IMR-90 (cell line): Measurements from ENCODE around the gene KANSL1L. TPM values are rescaled to one million over a fixed set of nuclear protein-coding genes. Genes with fewer than 3 reads are reported as not detected.

Experiments used
- ATAC-seq: fragments of 200-7000 bp; cut with Tn5 transposase; 2 replicates; pipeline ENCODE4 v1.9.1; 2020; ENCODE audit warnings: low read depth, mild to moderate bottlenecking, moderate library complexity
- BruUV-seq: library from RNA; stranded (reverse); fragments of 400-500 nt; replicated peaks from 2 replicates; lab custom pipeline; 2021; lab: Mats Ljungman, UMichigan
- CTCF ChIA-PET: fragments of 300-600 bp; formaldehyde crosslinking; extraction: SDS; loops from one replicate; lab custom pipeline; 2021; ENCODE audit warnings: antibody characterized with exemption; lab: Yijun Ruan, JAX
- POLR2A ChIA-PET: fragments of 300-600 bp; sonication (Branson Sonifier 250); formaldehyde crosslinking; loops from one replicate; lab custom pipeline; 2022; ENCODE audit warnings: antibody characterized with exemption; ENCODE audit not compliant: unreplicated experiment; lab: Charles Lee
- DNase-seq: peaks from one replicate; pipeline ENCODE4 v3.0.0; 2013
- H2AFZ ChIP-seq: replicated peaks from 2 replicates; pipeline ENCODE3; 2013; ENCODE audit warnings: low read length, mild to moderate bottlenecking; ENCODE audit not compliant: poor library complexity
- H2AK5ac ChIP-seq: 2 replicates; pipeline ENCODE4 v1.6.1; 2013; ENCODE audit warnings: low read depth, low read length, inconsistent platforms
- H2AK9ac ChIP-seq: replicated peaks from 2 replicates; pipeline ENCODE3; 2013; ENCODE audit warnings: mild to moderate bottlenecking, low read depth, low read length, moderate library complexity; ENCODE audit not compliant: poor library complexity
- H2BK120ac ChIP-seq: 2 replicates; pipeline ENCODE4 v1.6.1; 2013; ENCODE audit warnings: low read depth, low read length, inconsistent platforms
- H2BK15ac ChIP-seq: 3 replicates; pipeline ENCODE4 v1.6.1; 2013; ENCODE audit warnings: low read depth, low read length, inconsistent platforms
- H2BK20ac ChIP-seq: 2 replicates; pipeline ENCODE4 v1.6.1; 2013; ENCODE audit warnings: low read depth, mild to moderate bottlenecking, inconsistent platforms, low read length, moderate library complexity
- H2BK5ac ChIP-seq: 2 replicates; pipeline ENCODE4 v1.6.1; 2013; ENCODE audit warnings: mild to moderate bottlenecking, low read depth, low read length, inconsistent platforms; ENCODE audit not compliant: poor library complexity, severe bottlenecking
- H3K14ac ChIP-seq: replicated peaks from 2 replicates; pipeline ENCODE4 v1.6.1; 2013; ENCODE audit warnings: low read depth, low read length, inconsistent platforms
- H3K18ac ChIP-seq: 2 replicates; pipeline ENCODE4 v1.6.1; 2013; ENCODE audit warnings: low read depth, low read length, control low read depth
- H3K23ac ChIP-seq: 2 replicates; pipeline ENCODE4 v1.6.1; 2013; ENCODE audit warnings: low read depth, low read length, inconsistent platforms
- H3K27ac ChIP-seq: 2 replicates; pipeline ENCODE4 v1.5.1; 2013; ENCODE audit warnings: mild to moderate bottlenecking, control low read depth, low read length; ENCODE audit not compliant: insufficient read depth
- H3K27me3 ChIP-seq: 2 replicates; pipeline ENCODE4 v1.6.1; 2013; ENCODE audit warnings: low read length; ENCODE audit not compliant: control insufficient read depth, insufficient read depth
- H3K36me3 ChIP-seq: 2 replicates; pipeline ENCODE4 v1.6.1; 2013; ENCODE audit warnings: low read length, mixed read lengths; ENCODE audit not compliant: control insufficient read depth, insufficient read depth
- H3K4ac ChIP-seq: 2 replicates; pipeline ENCODE4 v1.6.1; 2013; ENCODE audit warnings: low read depth, low read length, inconsistent platforms
- H3K4me1 ChIP-seq: 2 replicates; pipeline ENCODE4 v1.6.1; 2013; ENCODE audit warnings: low read length, mixed read lengths; ENCODE audit not compliant: control insufficient read depth, insufficient read depth
- H3K4me2 ChIP-seq: 2 replicates; pipeline ENCODE4 v1.6.1; 2013; ENCODE audit warnings: low read depth, mild to moderate bottlenecking, control low read depth, low read length, moderate library complexity
- H3K4me3 ChIP-seq: 2 replicates; pipeline ENCODE4 v1.5.1; 2013; ENCODE audit warnings: low read depth, mild to moderate bottlenecking, control low read depth, low read length, moderate library complexity; ENCODE audit not compliant: insufficient read depth
- H3K56ac ChIP-seq: 2 replicates; pipeline ENCODE4 v1.6.1; 2013; ENCODE audit warnings: low read length, inconsistent platforms; ENCODE audit not compliant: insufficient read depth; ENCODE audit errors: extremely low read depth
- H3K79me1 ChIP-seq, 2 experiments: 2 replicates each; pipeline ENCODE4 v1.6.1; 2013; ENCODE audit warnings: low read length in 2 of 2, inconsistent platforms in 1 of 2, low read depth in 1 of 2
- H3K9ac ChIP-seq: 2 replicates; pipeline ENCODE4 v1.6.1; 2013; ENCODE audit warnings: low read depth, low read length, control low read depth
- H3K9me1 ChIP-seq: 2 replicates; pipeline ENCODE4 v1.6.1; 2013; ENCODE audit warnings: low read length, inconsistent platforms; ENCODE audit not compliant: insufficient read depth
- H3K9me3 ChIP-seq: 2 replicates; pipeline ENCODE4 v1.6.1; 2013; ENCODE audit warnings: low read length; ENCODE audit not compliant: control insufficient read depth, insufficient read depth
- H4K20me1 ChIP-seq: 2 replicates; pipeline ENCODE4 v1.6.1; 2013; ENCODE audit warnings: low read length, inconsistent platforms; ENCODE audit not compliant: insufficient read depth
- H4K5ac ChIP-seq: 2 replicates; pipeline ENCODE4 v1.6.1; 2013; ENCODE audit warnings: mild to moderate bottlenecking, low read depth, low read length, control low read depth
- H4K8ac ChIP-seq, 2 experiments: 2 replicates each; pipeline ENCODE4 v1.6.1; 2013; ENCODE audit warnings: low read depth in 2 of 2, low read length in 2 of 2, control low read depth in 1 of 2, inconsistent platforms in 1 of 2
- H4K91ac ChIP-seq: 2 replicates; pipeline ENCODE4 v1.6.1; 2013; ENCODE audit warnings: low read depth, low read length, inconsistent platforms; ENCODE audit not compliant: insufficient read depth
- BHLHE40 ChIP-seq: fragments of 150-350 bp; IDR thresholded peaks from 2 replicates; pipeline ENCODE4 v1.6.1; 2016; ENCODE audit warnings: mild to moderate bottlenecking, low read depth, low read length
- CEBPB ChIP-seq: IDR thresholded peaks from 2 replicates; pipeline ENCODE4 v1.6.1; 2012; ENCODE audit warnings: low read depth, low read length, improper control_type of control experiment
- CHD1 ChIP-seq: IDR thresholded peaks from 2 replicates; pipeline ENCODE4 v1.6.1; 2012; ENCODE audit warnings: low read depth, low read length, improper control_type of control experiment
- CTCF ChIP-seq: conservative IDR thresholded peaks from 2 replicates; pipeline ENCODE4 v1.5.1; 2012; ENCODE audit warnings: mild to moderate bottlenecking, low read depth, low read length, improper control_type of control experiment
- FOS ChIP-seq: fragments of 150-350 bp; IDR thresholded peaks from 2 replicates; pipeline ENCODE4 v1.6.1; 2016; ENCODE audit warnings: low read depth, low read length
- MAFK ChIP-seq: IDR thresholded peaks from 2 replicates; pipeline ENCODE4 v1.6.1; 2012; ENCODE audit warnings: low read depth, low read length, improper control_type of control experiment
- MXI1 ChIP-seq: IDR thresholded peaks from 2 replicates; pipeline ENCODE4 v1.6.1; 2012; ENCODE audit warnings: low read depth, mild to moderate bottlenecking, low read length, moderate library complexity, borderline replicate concordance
- NFE2L2 ChIP-seq: fragments of 150-350 bp; IDR thresholded peaks from 2 replicates; pipeline ENCODE4 v1.6.1; 2016; ENCODE audit warnings: low read depth, mild to moderate bottlenecking, low read length
- POLR2A ChIP-seq: IDR thresholded peaks from 2 replicates; pipeline ENCODE4 v1.6.1; 2012; ENCODE audit warnings: mild to moderate bottlenecking, low read depth, low read length
- RCOR1 ChIP-seq: IDR thresholded peaks from 2 replicates; pipeline ENCODE4 v1.6.1; 2012; ENCODE audit warnings: mild to moderate bottlenecking, low read length, improper control_type of control experiment; ENCODE audit not compliant: insufficient replicate concordance
- USF2 ChIP-seq: fragments of 150-350 bp; IDR thresholded peaks from 2 replicates; pipeline ENCODE4 v1.6.1; 2017; ENCODE audit warnings: mild to moderate bottlenecking, antibody characterized with exemption, low read length, low read depth
- dilution Hi-C: fragments of 300-500 bp; cut with HindIII; formaldehyde crosslinking; loops from one replicate; pipeline ENCODE4 v1.14.3; 2018; ENCODE audit warnings: low sequenced_read_pairs; ENCODE audit not compliant: unreplicated experiment
- in situ Hi-C: fragments of 300-500 bp; cut with MboI; formaldehyde crosslinking; loops from 3 replicates; pipeline ENCODE4 v1.14.3; 2019; ENCODE audit warnings: low sequenced_read_pairs, inconsistent platforms, mixed read lengths
- intact Hi-C: fragments of 100-400 bp; cut with micrococcal nuclease; formaldehyde crosslinking; loops from 2 replicates; pipeline ENCODE4 v1.10.0; 2022
- polyA plus RNA-seq, 3 experiments: library from polyadenylated mRNA; depleted of rRNA; stranded (reverse); fragments of >200 nt; gene quantifications; 2 replicates each; pipeline ENCODE4 v1.2.3, GENCODE V29; 2012; ENCODE audit warnings: low replicate concordance in 1 of 3
- total RNA-seq: library from RNA; depleted of rRNA; stranded (reverse); fragments of >200 nt; gene quantifications from 2 replicates; pipeline ENCODE4 v1.2.3, GENCODE V29; 2012

Gene KANSL1L
- total and polyA plus RNA-seq, 2 of the 4 experiments (the other 2 are of a cell fraction), result 3.1 to 7.2 TPM

- no peaks in the 10 kb centered on the region for H3K79me1 ChIP-seq
- intact Hi-C loops, result no loop called here
- no peak overlapping the region for H2BK15ac ChIP-seq
- CTCF ChIA-PET, result no interaction called here
- no peak overlapping the region for H3K27ac ChIP-seq
- no peak overlapping the region for H3K4ac ChIP-seq
- POLR2A ChIA-PET, result no interaction called here
- no peak overlapping the region for H2BK120ac ChIP-seq
- TF ChIP-seq CTCF, result no peak
- TF ChIP-seq CHD1, result no peak
- TF ChIP-seq CEBPB, result no peak
- no peak for TF ChIP-seq POLR2A
- TF ChIP-seq BHLHE40, result no peak
- TF ChIP-seq FOS, result no peak
- TF ChIP-seq USF2, result no peak
- TF ChIP-seq MXI1, result no peak
- TF ChIP-seq RCOR1, result no peak
- no peak for TF ChIP-seq NFE2L2
- no peak for TF ChIP-seq MAFK
- H4K20me1 ChIP-seq, result no peaks in the 10 kb centered on the region
- H3K9me1 ChIP-seq, result no peaks in the 10 kb centered on the region
- no peak for DNase-seq
- H2BK20ac ChIP-seq, result no peak overlapping the region
- H3K27me3 ChIP-seq, result peaks cover 6% of the 10 kb centered on the region
- no peak overlapping the region for H2BK5ac ChIP-seq
- H3K9ac ChIP-seq, result no peak overlapping the region
- in situ Hi-C loops, result loop anchor here (10.0 kb wide), 1 partner anchor 185 kb away; no protein-coding TSS in a partner anchor
- no peak for ATAC-seq
- H3K14ac ChIP-seq, result no peak overlapping the region
- H2AK5ac ChIP-seq, result no peak overlapping the region
- H3K4me1 ChIP-seq, result no peaks in the 10 kb centered on the region
- H4K8ac ChIP-seq, result no peak overlapping the region
- BruUV-seq, result no TSS peak
- H3K36me3 ChIP-seq, result no peaks in the 10 kb centered on the region
- H3K4me2 ChIP-seq, result no peak overlapping the region
- no peak overlapping the region for H2AK9ac ChIP-seq
- dilution Hi-C loops, result no loop called here
- no peak overlapping the region for H4K5ac ChIP-seq
- H3K56ac ChIP-seq, result no peak overlapping the region
- no peaks in the 10 kb centered on the region for H3K9me3 ChIP-seq
- no peak overlapping the region for H3K18ac ChIP-seq
- H2AFZ ChIP-seq, result no peak overlapping the region
- no peak overlapping the region for H3K23ac ChIP-seq
- no peak overlapping the region for H3K4me3 ChIP-seq
- H4K91ac ChIP-seq, result no peak overlapping the region
Observed at GRCh38 chr2:210179351-210179990, 8.3 kb upstream of the KANSL1L start.
